HEK293 (cell line): ENCODE results near the gene CLINT1.

Experiments
- CTCF ChIA-PET: fragments of 350-600 bp; formaldehyde crosslinking; extraction: SDS; loops from one replicate; lab custom pipeline; 2021; ENCODE audit warnings: antibody characterized with exemption; lab: Yijun Ruan, JAX
- POLR2A ChIA-PET: fragments of 300-600 bp; formaldehyde crosslinking; extraction: SDS; loops from one replicate; lab custom pipeline; 2020; ENCODE audit warnings: antibody characterized with exemption, inconsistent platforms; lab: Yijun Ruan, JAX
- H3K27ac ChIP-seq: fragments of 200-500 bp; sonication (Bioruptor generic); 2 replicates; pipeline ENCODE4 v1.5.1; 2014; ENCODE audit warnings: low read depth, low read length, control low read depth, inconsistent platforms; ENCODE audit errors: extremely low read depth
- H3K36me3 ChIP-seq, 2 experiments: fragments of 200-500 bp in 1 of 2; sonication (Bioruptor generic) in 1 of 2; 1 replicate in 1 of 2; 2 replicates in 1 of 2; pipeline ENCODE4 v1.5.1; 2014 to 2017; ENCODE audit warnings: inconsistent platforms in 2 of 2, low read length in 2 of 2; ENCODE audit not compliant: control insufficient read depth in 2 of 2, insufficient read depth in 1 of 2
- H3K4me1 ChIP-seq: fragments of 200-500 bp; sonication (Bioruptor generic); 2 replicates; pipeline ENCODE4 v1.5.1; 2014; ENCODE audit warnings: mild to moderate bottlenecking, low read length, inconsistent platforms; ENCODE audit not compliant: control insufficient read depth, insufficient read depth
- H3K4me3 ChIP-seq: 2 replicates; pipeline ENCODE4 v1.5.1; 2011; ENCODE audit warnings: low read depth, mild to moderate bottlenecking, control low read depth, low read length, moderate library complexity
- H3K9me3 ChIP-seq: fragments of 200-500 bp; sonication (Bioruptor generic); 2 replicates; pipeline ENCODE4 v1.5.1; 2014; ENCODE audit warnings: low read depth, low read length, inconsistent platforms; ENCODE audit not compliant: control insufficient read depth, insufficient read depth
- OVOL3 ChIP-seq: fragments of 450-650 bp; formaldehyde crosslinking; IDR thresholded peaks from 2 replicates; pipeline ENCODE4 v1.5.1; 2016; ENCODE audit warnings: missing biosample characterization, missing genetic modification characterization
- PRDM1 ChIP-seq: fragments of 450-650 bp; formaldehyde crosslinking; IDR thresholded peaks from 2 replicates; pipeline ENCODE4; 2016; ENCODE audit warnings: missing biosample characterization, missing genetic modification characterization
- PRDM4 ChIP-seq: fragments of 450-650 bp; formaldehyde crosslinking; IDR thresholded peaks from 2 replicates; pipeline ENCODE4 v1.5.1; 2017; ENCODE audit warnings: missing biosample characterization, missing genetic modification characterization
- PRDM6 ChIP-seq: fragments of 450-650 bp; formaldehyde crosslinking; IDR thresholded peaks from 2 replicates; pipeline ENCODE4 v1.5.1; 2017; ENCODE audit warnings: missing biosample characterization, missing genetic modification characterization
- ZBTB7A ChIP-seq: fragments of 450-650 bp; formaldehyde crosslinking; IDR thresholded peaks from 2 replicates; pipeline ENCODE4 v1.5.1; 2016; ENCODE audit warnings: low read depth, missing biosample characterization, missing genetic modification characterization
- ZNF214 ChIP-seq: fragments of 450-650 bp; formaldehyde crosslinking; IDR thresholded peaks from 2 replicates; pipeline ENCODE4 v1.5.1; 2017; ENCODE audit warnings: missing biosample characterization, mild to moderate bottlenecking, missing genetic modification characterization, borderline replicate concordance
- ZNF473 ChIP-seq: fragments of 450-650 bp; formaldehyde crosslinking; IDR thresholded peaks from 2 replicates; pipeline ENCODE4 v1.5.1; 2017; ENCODE audit warnings: missing biosample characterization, missing genetic modification characterization
- ZNF558 ChIP-seq: fragments of 450-650 bp; formaldehyde crosslinking; IDR thresholded peaks from 2 replicates; pipeline ENCODE4 v1.5.1; 2016; ENCODE audit warnings: missing biosample characterization, missing genetic modification characterization
- TF ChIP-seq, protein P1 (sequence below): fragments of 450-650 bp; formaldehyde crosslinking; conservative IDR thresholded peaks from 2 replicates; pipeline ENCODE4 v1.5.1; 2016; ENCODE audit warnings: low read depth, missing biosample characterization, missing genetic modification characterization

CLINT1 gene

DNA sequence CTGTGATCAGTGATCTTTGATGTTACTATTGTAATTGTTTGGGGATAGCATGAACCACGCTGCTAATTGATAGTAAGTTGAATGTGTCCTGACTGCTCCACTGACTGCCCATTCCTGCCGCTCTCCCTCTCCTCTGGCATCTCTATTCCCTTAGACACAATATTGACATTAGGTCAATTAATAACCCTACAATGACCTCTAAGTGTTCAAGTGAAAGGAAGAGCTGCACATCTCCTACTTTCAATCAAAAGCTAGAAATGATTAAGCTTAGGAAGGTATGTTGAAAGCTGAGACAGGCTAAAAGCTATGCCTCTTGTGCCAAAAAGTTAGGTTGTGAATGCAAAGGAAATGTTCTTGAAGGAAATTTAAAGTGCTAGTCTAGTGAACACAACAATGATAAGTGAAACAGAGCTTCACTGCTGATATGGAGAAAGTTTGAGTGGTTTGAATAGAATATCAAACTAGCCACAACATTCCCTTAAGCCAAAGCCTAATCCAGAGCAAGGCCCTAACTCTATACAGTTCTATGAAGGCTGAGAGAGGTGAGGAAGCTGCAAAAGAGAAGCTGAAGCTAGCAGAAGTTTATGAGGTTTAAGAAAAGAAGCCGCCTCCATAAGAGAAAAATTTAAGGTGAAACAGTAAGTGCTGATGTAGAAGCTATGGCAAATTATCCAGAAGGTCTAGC, 12.9 kb downstream of the CLINT1 start:
- no peak overlapping the region for H3K4me3 ChIP-seq
- POLR2A ChIA-PET: interaction anchor here (0.6 kb wide), 1 partner anchor 49 kb away, joined by 4 read pairs; no protein-coding TSS in a partner anchor

GRCh38 chr5:157842787-157843186, 16.2 kb downstream of the CLINT1 start:
- H3K27ac ChIP-seq: no peak overlapping the region
- CTCF ChIA-PET: interaction anchor here (0.6 to 1.4 kb wide), 7 partner anchors 12 to 1034 kb away, joined by 3 to 4 read pairs (median 4); no protein-coding TSS in a partner anchor
- peaks cover 4% of the 10 kb centered on the region for H3K4me1 ChIP-seq
- TF ChIP-seq PRDM4 (tag by site-specific recombination) (no peak), PRDM6 (tag by site-specific recombination) (peak; percentile 79)
- H3K36me3 ChIP-seq: peaks cover 0 to 8% of the 10 kb centered on the region in 2 experiments; a peak in 2 of 3 replicates
- no peaks in the 10 kb centered on the region for H3K9me3 ChIP-seq
- H3K4me3 ChIP-seq: no peak overlapping the region
- POLR2A ChIA-PET: no interaction called here

More for the DNA sequence above, 12.9 kb downstream of the CLINT1 start:
- CTCF ChIA-PET: interaction anchor here (0.6 to 3.1 kb wide), 3 partner anchors 10 to 285 kb away, joined by 3 to 22 read pairs (median 6); no protein-coding TSS in a partner anchor
- no peaks in the 10 kb centered on the region for H3K9me3 ChIP-seq
- H3K27ac ChIP-seq: no peak overlapping the region
- peaks cover 0 to 9% of the 10 kb centered on the region in 2 experiments; a peak in 2 of 3 replicates for H3K36me3 ChIP-seq
- H3K4me1 ChIP-seq: peaks cover 4% of the 10 kb centered on the region
- TF ChIP-seq ZNF558 (tag by site-specific recombination) (no peak), OVOL3 (tag by site-specific recombination) (no peak), PRDM1 (peak; percentile 41; the same call in 1 of the 2 replicates), ZNF473 (no peak), ZNF214 (tag by site-specific recombination) (no peak), ZBTB7A (tag by site-specific recombination) (no peak), PRDM4 (tag by site-specific recombination) (no peak)
- TF ChIP-seq, protein P1, sequence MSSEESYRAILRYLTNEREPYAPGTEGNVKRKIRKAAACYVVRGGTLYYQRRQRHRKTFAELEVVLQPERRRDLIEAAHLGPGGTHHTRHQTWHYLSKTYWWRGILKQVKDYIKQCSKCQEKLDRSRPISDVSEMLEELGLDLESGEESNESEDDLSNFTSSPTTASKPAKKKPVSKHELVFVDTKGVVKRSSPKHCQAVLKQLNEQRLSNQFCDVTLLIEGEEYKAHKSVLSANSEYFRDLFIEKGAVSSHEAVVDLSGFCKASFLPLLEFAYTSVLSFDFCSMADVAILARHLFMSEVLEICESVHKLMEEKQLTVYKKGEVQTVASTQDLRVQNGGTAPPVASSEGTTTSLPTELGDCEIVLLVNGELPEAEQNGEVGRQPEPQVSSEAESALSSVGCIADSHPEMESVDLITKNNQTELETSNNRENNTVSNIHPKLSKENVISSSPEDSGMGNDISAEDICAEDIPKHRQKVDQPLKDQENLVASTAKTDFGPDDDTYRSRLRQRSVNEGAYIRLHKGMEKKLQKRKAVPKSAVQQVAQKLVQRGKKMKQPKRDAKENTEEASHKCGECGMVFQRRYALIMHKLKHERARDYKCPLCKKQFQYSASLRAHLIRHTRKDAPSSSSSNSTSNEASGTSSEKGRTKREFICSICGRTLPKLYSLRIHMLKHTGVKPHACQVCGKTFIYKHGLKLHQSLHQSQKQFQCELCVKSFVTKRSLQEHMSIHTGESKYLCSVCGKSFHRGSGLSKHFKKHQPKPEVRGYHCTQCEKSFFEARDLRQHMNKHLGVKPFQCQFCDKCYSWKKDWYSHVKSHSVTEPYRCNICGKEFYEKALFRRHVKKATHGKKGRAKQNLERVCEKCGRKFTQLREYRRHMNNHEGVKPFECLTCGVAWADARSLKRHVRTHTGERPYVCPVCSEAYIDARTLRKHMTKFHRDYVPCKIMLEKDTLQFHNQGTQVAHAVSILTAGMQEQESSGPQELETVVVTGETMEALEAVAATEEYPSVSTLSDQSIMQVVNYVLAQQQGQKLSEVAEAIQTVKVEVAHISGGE (tag by site-specific recombination): no peak
